GM19397 (cell line): ENCODE measurements around the gene LMNB1.

Experiments
- ATAC-seq: cut with Tn5 transposase; IDR thresholded peaks from one replicate; pipeline ENCODE4 v1.9.1; 2021; ENCODE audit warnings: mild to moderate bottlenecking, moderate library complexity; ENCODE audit not compliant: unreplicated experiment

LMNB1 gene

GRCh38 chr5:126883564-126884245 is 106.8 kb downstream of the LMNB1 start:
- ATAC-seq, result no peak

GRCh38 chr5:126884269-126884819 is 107.4 kb downstream of the LMNB1 start:
- no peak for ATAC-seq
